ENCODE data around the gene RNF135. TPM values are rescaled to one million over a fixed set of nuclear protein-coding genes. Genes with fewer than 3 reads are reported as not detected.

RNF135 gene
- total RNA-seq, 1 experiment from 2014 or later: 10.4 TPM

- POLR2A ChIA-PET (ENCODE audit: unreplicated experiment): no interaction called here
- no peak for DNase-seq
- Histone ChIP-seq H3K9me3 (ENCODE audit: low read length) (no peaks in the 10 kb centered on the region), H3F3A (ENCODE audit: low read length, unreplicated experiment) (peaks cover 5% of the 10 kb centered on the region), H4K20me1 (ENCODE audit: low read length) (no peaks in the 10 kb centered on the region), H3K4me2 (ENCODE audit: low read length) (no peak overlapping the region), H3K79me2 (ENCODE audit: low read length) (no peaks in the 10 kb centered on the region), H3K36me3 (ENCODE audit: low read depth, low read length) (no peaks in the 10 kb centered on the region), H3K4me1 (ENCODE audit: insufficient read depth, low read length) (peaks cover 20% of the 10 kb centered on the region), H2AFZ (ENCODE audit: low read length) (no peak overlapping the region), H3K4me3 (ENCODE audit: low read length) (no peak overlapping the region), H3K9ac (ENCODE audit: low read length) (no peak overlapping the region), H3K27me3 (ENCODE audit: low read length) (no peaks in the 10 kb centered on the region), H3K27ac (ENCODE audit: low read length) (no peak overlapping the region), H3K9me2 (replicated peaks; ENCODE audit: low read length) (no peaks in the 10 kb centered on the region)
- no TSS peak for BruUV-seq (replicated peaks)
- CTCF ChIA-PET: no interaction called here
- ATAC-seq: no peak
- TF ChIP-seq EZH2phosphoT487 (IDR thresholded peaks at IDR 0.05; ENCODE audit: borderline replicate concordance, low read length) (no peak), EZH2 (IDR thresholded peaks at IDR 0.05; ENCODE audit: low read length, unreplicated experiment) (no peak), CTCF (conservative IDR thresholded peaks at IDR 0.05; ENCODE audit: low read depth, low read length) (no peak)
- intact Hi-C loops (cut with micrococcal nuclease): no loop called here
Measured at GRCh38 chr17:31048142-31048541, 77.3 kb downstream of the RNF135 start.

GRCh38 chr17:31048780-31049179, 77.9 kb downstream of the RNF135 start:
- DNase-seq (no peak), ATAC-seq (no peak)
- H3K4me1 ChIP-seq (ENCODE audit: insufficient read depth, low read length): peaks cover 20% of the 10 kb centered on the region
- no peaks in the 10 kb centered on the region for H3K79me2 ChIP-seq (ENCODE audit: low read length)
- H3K9me2 ChIP-seq (replicated peaks; ENCODE audit: low read length): no peaks in the 10 kb centered on the region
- no peaks in the 10 kb centered on the region for H3K36me3 ChIP-seq (ENCODE audit: low read depth, low read length)
- no peaks in the 10 kb centered on the region for H3K27me3 ChIP-seq (ENCODE audit: low read length)
- no TSS peak for BruUV-seq (replicated peaks)
- intact Hi-C loops (cut with micrococcal nuclease): no loop called here
- no peaks in the 10 kb centered on the region for H4K20me1 ChIP-seq (ENCODE audit: low read length)
- H3F3A ChIP-seq (ENCODE audit: low read length, unreplicated experiment): peaks cover 5% of the 10 kb centered on the region
- H3K4me2 ChIP-seq (ENCODE audit: low read length): no peak overlapping the region
- no peak overlapping the region for H3K27ac ChIP-seq (ENCODE audit: low read length)
- ChIA-PET POLR2A (ENCODE audit: unreplicated experiment) (no interaction called here), CTCF (no interaction called here)
- no peak overlapping the region for H3K4me3 ChIP-seq (ENCODE audit: low read length)
- no peak overlapping the region for H3K9ac ChIP-seq (ENCODE audit: low read length)
- H3K9me3 ChIP-seq (ENCODE audit: low read length): no peaks in the 10 kb centered on the region
- H2AFZ ChIP-seq (ENCODE audit: low read length): no peak overlapping the region
- TF ChIP-seq EZH2 (IDR thresholded peaks at IDR 0.05; ENCODE audit: low read length, unreplicated experiment) (no peak), CTCF (conservative IDR thresholded peaks at IDR 0.05; ENCODE audit: low read depth, low read length) (no peak), EZH2phosphoT487 (IDR thresholded peaks at IDR 0.05; ENCODE audit: borderline replicate concordance, low read length) (no peak)

Other genes with a start within 250 kb of the RNF135 start
- gene CRLF3, start 146.3 kb upstream of the RNF135 start, total RNA-seq (2014; rRNA removed): 6.6 and 9.8 TPM in 2 replicates
- 4.2 and 5.4 TPM in 2 replicates for gene ATAD5, start 139.1 kb upstream of the RNF135 start, total RNA-seq (2014; rRNA removed)
- 9.3 and 11.3 TPM in 2 replicates for gene TEFM, start 64.8 kb upstream of the RNF135 start, total RNA-seq (2014; rRNA removed)
- 0.86 and 2.5 TPM in 2 replicates for gene ADAP2, start 49.1 kb upstream of the RNF135 start, total RNA-seq (2014; rRNA removed)
- 16.4 and 27.4 TPM in 2 replicates for gene NF1, start 123.9 kb downstream of the RNF135 start, total RNA-seq (2014; rRNA removed)

Measured in PC-3 (cell line).